GM20000 (cell line): Measurements from ENCODE around the gene FN3K.

Experiments used
- DNase-seq: peaks from one replicate; pipeline ENCODE4 v3.0.0; 2012; ENCODE audit warnings: low spot score
- TF ChIP-seq, protein P1 (sequence below): IDR thresholded peaks from 2 replicates; pipeline ENCODE4 v1.5.1; 2012; ENCODE audit warnings: mild to moderate bottlenecking, control low read depth; ENCODE audit errors: extremely low read depth, missing control alignments

The FN3K gene

DNA sequence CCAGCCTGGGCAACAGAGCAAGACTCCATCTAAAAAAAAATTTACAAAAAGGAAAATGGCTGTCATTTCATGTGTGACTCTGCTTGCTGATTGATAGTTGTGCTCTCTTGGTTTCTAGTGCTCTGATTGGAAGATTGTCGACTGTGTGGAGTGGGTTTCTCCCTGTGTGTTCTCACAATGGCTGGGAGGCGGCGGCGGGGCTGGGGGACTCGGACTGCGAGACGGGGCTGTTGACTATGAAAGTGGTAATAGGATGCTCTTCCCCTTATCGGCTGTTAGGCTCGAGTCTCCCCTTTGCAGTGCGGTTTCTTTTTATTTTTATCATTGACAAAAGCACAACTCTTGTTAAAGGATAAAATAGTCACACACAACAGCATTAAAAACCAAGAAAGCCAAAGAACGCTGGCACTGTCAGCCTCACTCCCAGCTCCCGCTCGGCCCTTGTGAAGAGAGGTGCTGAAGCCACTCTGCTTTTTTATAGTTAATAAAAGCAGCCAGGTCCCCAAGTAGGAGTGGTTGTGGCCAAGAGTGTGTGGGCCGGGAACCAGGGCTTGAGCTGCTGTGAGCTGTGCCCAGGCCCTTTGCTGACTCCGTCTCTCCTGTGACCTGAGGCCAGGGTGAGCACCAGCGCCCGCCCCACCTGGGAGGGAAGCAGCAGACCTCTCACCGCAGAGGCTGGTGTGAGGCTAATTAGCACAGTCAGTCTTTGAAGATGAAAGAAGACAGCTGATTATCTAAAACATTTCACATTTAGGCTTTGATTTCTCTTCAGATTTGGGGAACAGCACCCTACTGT, 53.0 kb downstream of the FN3K start:
- DNase-seq = no peak
- TF ChIP-seq, protein P1, sequence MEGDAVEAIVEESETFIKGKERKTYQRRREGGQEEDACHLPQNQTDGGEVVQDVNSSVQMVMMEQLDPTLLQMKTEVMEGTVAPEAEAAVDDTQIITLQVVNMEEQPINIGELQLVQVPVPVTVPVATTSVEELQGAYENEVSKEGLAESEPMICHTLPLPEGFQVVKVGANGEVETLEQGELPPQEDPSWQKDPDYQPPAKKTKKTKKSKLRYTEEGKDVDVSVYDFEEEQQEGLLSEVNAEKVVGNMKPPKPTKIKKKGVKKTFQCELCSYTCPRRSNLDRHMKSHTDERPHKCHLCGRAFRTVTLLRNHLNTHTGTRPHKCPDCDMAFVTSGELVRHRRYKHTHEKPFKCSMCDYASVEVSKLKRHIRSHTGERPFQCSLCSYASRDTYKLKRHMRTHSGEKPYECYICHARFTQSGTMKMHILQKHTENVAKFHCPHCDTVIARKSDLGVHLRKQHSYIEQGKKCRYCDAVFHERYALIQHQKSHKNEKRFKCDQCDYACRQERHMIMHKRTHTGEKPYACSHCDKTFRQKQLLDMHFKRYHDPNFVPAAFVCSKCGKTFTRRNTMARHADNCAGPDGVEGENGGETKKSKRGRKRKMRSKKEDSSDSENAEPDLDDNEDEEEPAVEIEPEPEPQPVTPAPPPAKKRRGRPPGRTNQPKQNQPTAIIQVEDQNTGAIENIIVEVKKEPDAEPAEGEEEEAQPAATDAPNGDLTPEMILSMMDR = no peak

DNA sequence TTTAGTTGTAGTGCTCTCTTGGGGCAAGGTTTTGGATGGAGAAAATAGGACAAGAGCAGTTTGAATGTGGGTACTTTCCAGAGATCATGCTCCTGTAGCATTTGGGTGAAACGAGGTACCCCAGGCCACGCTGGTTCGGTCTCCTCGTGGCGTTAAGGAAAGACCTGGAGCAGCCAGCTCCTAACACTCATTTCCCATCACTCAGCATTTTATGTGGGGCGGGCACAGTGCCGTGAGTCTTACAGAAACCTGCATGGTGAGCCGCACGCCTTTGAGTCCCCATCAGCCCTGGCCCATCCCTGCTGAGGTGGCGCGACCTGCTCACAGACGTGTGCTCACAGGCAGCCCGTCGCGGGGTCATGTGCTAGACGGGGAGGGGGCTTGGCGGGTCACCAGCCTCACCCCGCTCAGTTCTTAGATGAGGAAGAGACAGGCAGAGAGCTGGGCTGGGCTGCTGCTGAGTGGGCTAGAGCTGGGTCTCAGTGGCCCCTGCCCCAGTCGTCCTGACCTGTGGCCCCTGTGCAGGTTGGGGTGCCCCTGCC, 53.7 kb downstream of the FN3K start:
- no peak for DNase-seq
- TF ChIP-seq, protein P1 = no peak

DNA sequence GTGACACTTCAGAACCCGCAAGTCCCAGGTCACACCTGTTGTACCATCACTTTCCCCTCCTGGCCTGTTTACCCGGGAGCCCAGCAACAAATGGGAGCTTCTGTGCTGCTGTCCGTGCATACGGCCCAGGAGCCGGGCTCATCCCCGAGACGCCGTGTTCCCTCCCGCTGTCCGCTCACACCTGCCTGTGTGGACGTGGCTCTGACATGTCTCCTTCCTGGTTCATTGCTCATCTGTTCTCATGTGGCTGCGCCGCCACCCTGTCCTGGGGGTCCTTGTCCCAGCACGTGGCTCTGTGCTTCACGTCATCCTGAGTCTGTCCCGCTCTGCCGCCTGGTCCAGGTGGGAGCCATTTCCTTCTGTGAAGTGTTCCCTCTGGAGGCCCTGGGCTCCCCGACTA, 54.4 kb downstream of the FN3K start:
- TF ChIP-seq, protein P1 = no peak
- no peak for DNase-seq

DNA sequence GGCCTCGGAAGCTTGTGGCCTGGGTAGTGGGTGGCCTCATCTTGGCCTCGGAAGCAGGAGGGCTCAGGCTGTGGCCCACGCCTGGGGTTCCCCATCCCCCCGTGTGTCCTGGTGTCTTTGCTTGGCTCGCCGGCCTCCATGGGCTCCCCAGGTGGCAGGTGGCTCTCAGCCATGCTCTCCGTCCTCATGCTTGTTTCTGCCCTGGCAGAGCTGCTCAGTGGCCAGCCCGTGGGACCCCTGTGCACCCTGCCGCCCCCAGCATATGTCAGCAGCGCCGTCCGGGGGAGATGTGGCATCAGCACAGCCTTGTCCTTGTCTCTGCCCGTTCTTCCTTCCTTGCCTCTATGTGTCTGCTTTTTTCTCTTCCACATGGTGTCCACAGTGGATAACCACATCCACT, 55.0 kb downstream of the FN3K start:
- TF ChIP-seq, protein P1 = no peak
- DNase-seq = no peak

DNA sequence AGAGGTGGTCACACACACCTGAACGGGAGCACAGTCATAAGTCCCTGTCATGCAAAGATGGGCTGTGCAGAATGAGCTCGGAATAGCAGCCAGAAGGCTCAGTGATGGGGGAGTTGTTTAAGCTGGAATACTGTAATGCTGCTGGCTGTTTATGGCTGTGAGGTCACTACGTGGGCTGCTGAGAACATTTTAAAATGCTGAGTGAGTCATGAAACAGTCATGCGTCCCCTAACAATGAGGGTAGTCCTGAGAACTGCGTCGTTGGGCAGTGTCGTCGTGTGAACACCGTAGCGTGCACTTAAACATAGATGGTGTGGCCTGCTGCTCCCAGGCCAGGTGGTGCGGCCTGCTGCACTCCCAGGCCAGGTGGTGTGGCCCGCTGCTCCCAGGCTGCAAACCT, 56.1 kb downstream of the FN3K start:
- no peak for DNase-seq
- TF ChIP-seq, protein P1 = no peak

DNA sequence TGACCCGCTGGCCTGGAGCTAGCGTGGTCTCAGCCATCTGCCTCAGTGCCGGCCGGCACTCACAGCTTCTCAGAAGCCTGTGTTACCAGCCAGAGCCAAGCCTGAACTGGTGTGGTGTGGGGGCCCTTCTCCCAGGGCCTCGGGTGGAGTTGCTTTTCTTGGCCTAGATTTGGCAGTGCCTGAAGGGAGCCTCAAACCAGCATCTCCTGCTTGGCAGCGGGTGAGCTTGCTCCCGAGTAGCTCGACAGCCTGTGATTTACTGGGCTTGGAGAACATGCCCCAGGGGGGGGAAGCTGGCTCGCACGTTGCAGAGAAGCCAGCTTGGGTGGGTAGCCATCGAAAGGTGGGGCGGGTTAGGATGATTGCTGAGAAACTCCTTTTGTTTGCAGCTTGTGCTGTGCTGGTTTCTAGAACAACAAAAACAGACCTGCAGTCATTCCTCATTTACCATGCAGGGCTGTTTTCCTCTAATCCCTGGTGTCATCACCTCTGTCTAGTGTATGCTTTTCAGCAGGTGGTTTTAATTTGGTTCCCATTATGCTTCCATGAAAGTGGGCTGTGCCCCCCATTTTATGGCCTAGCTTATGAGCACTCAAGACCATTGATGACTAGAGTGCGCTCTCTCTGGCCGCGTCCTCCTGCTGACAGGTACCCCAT, 58.7 kb downstream of the FN3K start:
- DNase-seq = no peak

More for the DNA sequence above, 58.7 kb downstream of the FN3K start:
- TF ChIP-seq, protein P1 = no peak
